NCI-H446 (cell line): ENCODE data around the gene PUS10.

Experiments
- DNase-seq, 2 experiments: peaks; one replicate each; lab custom pipeline; 2025; lab: John Stamatoyannopoulos, UW

PUS10 gene

GRCh38 chr2:60972889-60973656 is 45.0 kb downstream of the PUS10 start:
- no peak for DNase-seq

- no peak for DNase-seq
Observed at GRCh38 chr2:60966507-60967405, 51.3 kb downstream of the PUS10 start.

GRCh38 chr2:60965499-60965785 is 52.6 kb downstream of the PUS10 start:
- no peak for DNase-seq

GRCh38 chr2:60964651-60965498 is 53.2 kb downstream of the PUS10 start:
- no peak for DNase-seq

- DNase-seq, result peak in 1 of 2 experiments; percentile 21
Observed at GRCh38 chr2:60963190-60963589, 54.9 kb downstream of the PUS10 start.

GRCh38 chr2:60962528-60962927 is 55.5 kb downstream of the PUS10 start:
- no peak for DNase-seq

- DNase-seq, result no peak
Observed at GRCh38 chr2:60961457-60961856, 56.6 kb downstream of the PUS10 start.

- no peak for DNase-seq
Observed at GRCh38 chr2:60960706-60961105, 57.3 kb downstream of the PUS10 start.

GRCh38 chr2:60959501-60959900 is 58.6 kb downstream of the PUS10 start:
- DNase-seq, result no peak

- no peak for DNase-seq
Observed at GRCh38 chr2:60958800-60959199, 59.3 kb downstream of the PUS10 start.

GRCh38 chr2:60958361-60958760 is 59.7 kb downstream of the PUS10 start:
- no peak for DNase-seq

- DNase-seq, result no peak
Observed at GRCh38 chr2:60957643-60958042, 60.4 kb downstream of the PUS10 start.

- DNase-seq, result no peak
Observed at GRCh38 chr2:60957224-60957623, 60.8 kb downstream of the PUS10 start.

GRCh38 chr2:60954139-60954538 is 63.9 kb downstream of the PUS10 start:
- no peak for DNase-seq

GRCh38 chr2:60948926-60949579 is 69.0 kb downstream of the PUS10 start:
- no peak for DNase-seq

GRCh38 chr2:60948161-60948560 is 69.9 kb downstream of the PUS10 start:
- DNase-seq, result no peak

- no peak for DNase-seq
Observed at GRCh38 chr2:60947056-60947455, 71.0 kb downstream of the PUS10 start.

- peak; percentile 55 to 83 for DNase-seq
Observed at GRCh38 chr2:60945341-60945740, 72.7 kb downstream of the PUS10 start.

- no peak for DNase-seq
Observed at GRCh38 chr2:60939622-60940021, 78.4 kb downstream of the PUS10 start.

- peak in 1 of 2 experiments; percentile 48 for DNase-seq
Observed at GRCh38 chr2:60938301-60938700, 79.8 kb downstream of the PUS10 start.

GRCh38 chr2:60936757-60937156 is 81.3 kb downstream of the PUS10 start:
- DNase-seq, result peak; percentile 28 to 95
